Measurements from ENCODE around the gene SV2B. TPM values are rescaled to one million over a fixed set of nuclear protein-coding genes. Genes with fewer than 3 reads are reported as not detected.

SV2B gene
- total RNA-seq, 1 experiment from 2014 or later: not detected

- POLR2A ChIA-PET: no interaction called here
- RAD21 ChIA-PET (ENCODE audit: low non-redundant PET in 1 of 2, low total read pairs in 2 of 2, uncharacterized antibody in 2 of 2, unreplicated experiment in 2 of 2): no interaction called here
- intact Hi-C loops (cut with micrococcal nuclease): no loop called here
Measured at GRCh38 chr15:91065505-91065904, 34.6 kb upstream of the SV2B start.

DNA sequence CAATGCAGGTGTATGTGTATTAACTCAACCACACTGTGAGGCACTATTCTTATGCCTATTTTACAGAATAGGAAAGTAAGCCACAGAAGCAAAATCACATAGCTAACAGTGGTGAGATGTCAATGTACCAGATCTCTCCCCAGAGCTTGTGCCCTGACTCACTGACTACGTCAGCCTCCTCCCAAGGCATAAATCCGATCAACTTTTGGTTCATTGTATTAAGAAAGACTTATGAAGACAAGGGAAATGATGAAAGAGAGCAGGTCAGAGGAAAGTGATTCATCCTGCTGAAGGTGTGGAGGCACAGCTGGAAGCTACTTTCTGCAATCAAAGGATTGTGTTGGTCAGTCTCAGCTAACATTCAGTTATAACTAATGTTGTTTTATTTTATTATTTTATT lies 33.0 kb upstream of the SV2B start:
- BruUV-seq (replicated peaks): no TSS peak
- no peaks in the 10 kb centered on the region; the same call in 1 of the 2 replicates for H3K27me3 ChIP-seq (ENCODE audit: insufficient read depth, low read length)
- H3K9ac ChIP-seq (ENCODE audit: low read length): no peak overlapping the region
- H3K4me1 ChIP-seq (ENCODE audit: control insufficient read depth in 1 of 2, insufficient read depth in 2 of 2, low read length in 2 of 2): no peaks in the 10 kb centered on the region
- no peak overlapping the region for H2AFZ ChIP-seq (ENCODE audit: low read depth, low read length, poor library complexity, severe bottlenecking)
- RAD21 ChIA-PET (ENCODE audit: low non-redundant PET in 1 of 2, low total read pairs in 2 of 2, uncharacterized antibody in 2 of 2, unreplicated experiment in 2 of 2): no interaction called here
- no peaks in the 10 kb centered on the region; a peak in 1 of 4 replicates for H3K9me3 ChIP-seq (ENCODE audit: control insufficient read depth in 1 of 2, insufficient read depth in 1 of 2, low read depth in 1 of 2, low read length in 2 of 2)
- POLR2A ChIA-PET: no interaction called here
- no peaks in the 10 kb centered on the region for H3K79me2 ChIP-seq (ENCODE audit: insufficient read depth, low read length)
- intact Hi-C loops (cut with micrococcal nuclease): no loop called here
- CTCF ChIA-PET: interaction anchor here (1.4 kb wide), 1 partner anchor 204 kb away, joined by 4 read pairs; no protein-coding TSS in a partner anchor
- H3K4me2 ChIP-seq (ENCODE audit: low read length): no peak overlapping the region
- H3K9me2 ChIP-seq (ENCODE audit: insufficient read depth): no peaks in the 10 kb centered on the region
- no peak for TF ChIP-seq EZH2phosphoT487 (IDR thresholded peaks at IDR 0.05; ENCODE audit: borderline replicate concordance)
- TF ChIP-seq EGR1 (IDR thresholded peaks at IDR 0.05; ENCODE audit: low read depth): no peak
- no peak overlapping the region for H3K4me3 ChIP-seq (replicated peaks in 1 of 2; ENCODE audit: low read depth in 1 of 2, low read length in 2 of 2)
- ATAC-seq (no peak), DNase-seq (ENCODE audit: low read depth, low spot score) (no peak)
- H3K27ac ChIP-seq (ENCODE audit: low read depth, low read length): no peak overlapping the region
- no peaks in the 10 kb centered on the region for H3K36me3 ChIP-seq (ENCODE audit: control insufficient read depth in 1 of 2, insufficient read depth in 2 of 2, low read length in 2 of 2)
- H4K20me1 ChIP-seq (ENCODE audit: insufficient read depth): no peaks in the 10 kb centered on the region

More at GRCh38 chr15:91065505-91065904, 34.6 kb upstream of the SV2B start:
- Histone ChIP-seq H2AFZ (ENCODE audit: low read depth, low read length, poor library complexity, severe bottlenecking) (no peak overlapping the region), H3K9ac (ENCODE audit: low read length) (no peak overlapping the region), H3K36me3 (ENCODE audit: control insufficient read depth in 1 of 2, insufficient read depth in 2 of 2, low read length in 2 of 2) (no peaks in the 10 kb centered on the region), H3K9me2 (ENCODE audit: insufficient read depth) (no peaks in the 10 kb centered on the region), H3K9me3 (ENCODE audit: control insufficient read depth in 1 of 2, insufficient read depth in 1 of 2, low read depth in 1 of 2, low read length in 2 of 2) (no peaks in the 10 kb centered on the region; a peak in 1 of 4 replicates), H3K79me2 (ENCODE audit: insufficient read depth, low read length) (no peaks in the 10 kb centered on the region), H3K4me2 (ENCODE audit: low read length) (no peak overlapping the region), H3K27me3 (ENCODE audit: insufficient read depth, low read length) (no peaks in the 10 kb centered on the region; the same call in 1 of the 2 replicates), H4K20me1 (ENCODE audit: insufficient read depth) (no peaks in the 10 kb centered on the region), H3K27ac (ENCODE audit: low read depth, low read length) (no peak overlapping the region), H3K4me3 (replicated peaks in 1 of 2; ENCODE audit: low read depth in 1 of 2, low read length in 2 of 2) (no peak overlapping the region), H3K4me1 (ENCODE audit: control insufficient read depth in 1 of 2, insufficient read depth in 2 of 2, low read length in 2 of 2) (no peaks in the 10 kb centered on the region)
- CTCF ChIA-PET: no interaction called here
- DNase-seq (ENCODE audit: low read depth, low spot score) (no peak), ATAC-seq (no peak)
- TF ChIP-seq RAD21 (IDR thresholded peaks at IDR 0.05; ENCODE audit: low read depth): no peak
- TF ChIP-seq CEBPB (IDR thresholded peaks at IDR 0.05; ENCODE audit: low read depth): no peak
- TF ChIP-seq ZBTB33 (IDR thresholded peaks at IDR 0.05; ENCODE audit: extremely low read depth, insufficient replicate concordance, low read length): no peak
- TF ChIP-seq EZH2phosphoT487 (IDR thresholded peaks at IDR 0.05; ENCODE audit: borderline replicate concordance): no peak
- TF ChIP-seq SIN3A (IDR thresholded peaks at IDR 0.05; ENCODE audit: low read depth): no peak
- no TSS peak for BruUV-seq (replicated peaks)
